ENCODE measurements around the gene ANO1.

DNA sequence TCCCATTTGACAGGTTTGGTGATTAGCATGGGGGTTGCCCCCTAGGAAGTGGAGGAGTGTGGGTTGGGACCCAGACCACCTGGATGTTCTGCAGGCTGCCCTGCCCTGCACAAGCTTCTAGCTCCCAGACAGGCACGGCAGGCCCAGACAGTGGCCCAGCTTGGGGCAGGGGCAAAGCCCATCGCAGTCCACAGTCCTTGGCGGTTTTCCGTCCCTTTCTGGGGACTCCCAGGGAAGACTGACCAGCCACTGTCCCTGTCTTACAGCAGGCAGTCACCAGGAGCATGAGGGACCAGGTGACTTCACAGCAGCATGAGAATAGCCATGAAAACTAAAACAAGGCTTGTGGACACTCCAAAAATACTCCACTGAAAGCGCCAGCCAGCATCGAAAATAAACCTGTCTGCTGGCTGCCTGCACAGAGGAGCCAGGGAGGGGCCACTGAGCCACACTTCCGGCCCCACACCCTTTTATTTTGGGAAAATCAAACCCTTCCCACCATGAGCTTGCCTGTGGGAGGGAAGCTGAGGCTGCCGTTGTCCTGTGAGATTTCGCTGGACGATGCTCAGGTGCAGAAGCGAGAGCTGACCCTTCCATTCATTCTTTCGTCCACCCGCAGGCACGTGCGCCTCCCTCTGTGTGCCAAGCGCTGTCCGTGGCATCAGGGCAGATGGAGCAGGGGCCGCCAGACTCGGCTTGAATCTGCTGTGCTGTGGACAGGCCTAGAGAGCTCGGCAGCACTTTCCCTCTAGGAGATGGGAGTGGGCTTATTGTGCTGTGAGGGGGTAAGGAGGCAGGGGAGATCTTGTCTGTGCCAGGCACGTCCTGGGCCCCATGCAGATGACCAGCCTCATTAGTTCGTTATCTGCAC, 153.0 kb downstream of the ANO1 start:
- TF ChIP-seq RARB (CRISPR knock-in tag; IDR thresholded peaks at IDR 0.05), result no peak
- TF ChIP-seq, protein P1, sequence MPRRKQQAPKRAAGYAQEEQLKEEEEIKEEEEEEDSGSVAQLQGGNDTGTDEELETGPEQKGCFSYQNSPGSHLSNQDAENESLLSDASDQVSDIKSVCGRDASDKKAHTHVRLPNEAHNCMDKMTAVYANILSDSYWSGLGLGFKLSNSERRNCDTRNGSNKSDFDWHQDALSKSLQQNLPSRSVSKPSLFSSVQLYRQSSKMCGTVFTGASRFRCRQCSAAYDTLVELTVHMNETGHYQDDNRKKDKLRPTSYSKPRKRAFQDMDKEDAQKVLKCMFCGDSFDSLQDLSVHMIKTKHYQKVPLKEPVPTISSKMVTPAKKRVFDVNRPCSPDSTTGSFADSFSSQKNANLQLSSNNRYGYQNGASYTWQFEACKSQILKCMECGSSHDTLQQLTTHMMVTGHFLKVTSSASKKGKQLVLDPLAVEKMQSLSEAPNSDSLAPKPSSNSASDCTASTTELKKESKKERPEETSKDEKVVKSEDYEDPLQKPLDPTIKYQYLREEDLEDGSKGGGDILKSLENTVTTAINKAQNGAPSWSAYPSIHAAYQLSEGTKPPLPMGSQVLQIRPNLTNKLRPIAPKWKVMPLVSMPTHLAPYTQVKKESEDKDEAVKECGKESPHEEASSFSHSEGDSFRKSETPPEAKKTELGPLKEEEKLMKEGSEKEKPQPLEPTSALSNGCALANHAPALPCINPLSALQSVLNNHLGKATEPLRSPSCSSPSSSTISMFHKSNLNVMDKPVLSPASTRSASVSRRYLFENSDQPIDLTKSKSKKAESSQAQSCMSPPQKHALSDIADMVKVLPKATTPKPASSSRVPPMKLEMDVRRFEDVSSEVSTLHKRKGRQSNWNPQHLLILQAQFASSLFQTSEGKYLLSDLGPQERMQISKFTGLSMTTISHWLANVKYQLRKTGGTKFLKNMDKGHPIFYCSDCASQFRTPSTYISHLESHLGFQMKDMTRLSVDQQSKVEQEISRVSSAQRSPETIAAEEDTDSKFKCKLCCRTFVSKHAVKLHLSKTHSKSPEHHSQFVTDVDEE (CRISPR knock-in tag; IDR thresholded peaks at IDR 0.05), result no peak

All from SK-N-SH treated with all-trans-retinoic acid at 6 μM for 48 hours (cell line).